NCI-H1105 treated with DMSO at 0.1 percent for 48 hours (cell line): ENCODE measurements around the gene LHFPL2.

Experiments
- DNase-seq: peaks from one replicate; lab custom pipeline; 2025; lab: John Stamatoyannopoulos, UW

The LHFPL2 gene

DNA sequence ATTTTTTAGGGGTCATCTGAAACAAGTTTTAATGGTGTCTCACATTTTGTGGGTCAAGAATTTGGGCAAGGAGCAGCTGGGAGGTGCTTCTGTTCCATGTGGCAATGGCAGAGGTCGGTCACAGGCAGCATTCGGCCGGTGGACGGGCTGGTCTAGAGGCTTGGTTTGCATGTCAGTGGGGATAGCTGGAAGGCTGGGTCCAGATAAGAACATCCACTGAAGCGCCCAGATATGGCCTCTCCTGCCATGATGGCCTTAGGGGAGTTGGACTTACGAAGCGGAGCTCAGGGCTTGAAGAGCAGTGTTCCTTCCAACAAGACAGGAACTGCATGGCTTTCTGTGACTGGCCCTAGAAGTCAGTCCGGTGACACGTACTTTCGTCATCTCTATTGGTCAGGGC lies 30.3 kb downstream of the LHFPL2 start:
- no peak for DNase-seq

- no peak for DNase-seq
Measured at GRCh38 chr5:78615697-78616096, 32.9 kb downstream of the LHFPL2 start.

DNA sequence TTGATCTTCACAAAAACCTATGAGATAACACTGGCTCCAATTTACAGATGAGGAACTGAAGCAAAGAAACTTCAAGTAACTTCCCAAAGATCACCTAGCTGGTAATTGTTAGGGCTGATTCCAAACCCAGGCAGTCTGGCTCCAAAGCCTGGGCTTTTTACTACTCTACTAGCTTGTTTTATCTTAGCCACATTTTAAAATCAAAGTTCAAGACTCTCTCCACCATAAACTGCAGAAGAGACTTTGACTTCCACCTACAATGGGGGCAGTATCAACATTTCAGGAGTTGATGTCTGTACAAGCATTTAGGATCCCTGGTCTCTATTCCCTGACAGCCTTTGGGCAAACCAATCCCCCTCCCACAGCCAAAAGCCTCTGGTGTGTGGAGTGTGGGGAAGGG lies 33.8 kb downstream of the LHFPL2 start:
- no peak for DNase-seq

- DNase-seq = no peak
Measured at GRCh38 chr5:78613756-78614155, 34.8 kb downstream of the LHFPL2 start.

- DNase-seq = no peak
Measured at GRCh38 chr5:78613151-78613533, 35.4 kb downstream of the LHFPL2 start.

GRCh38 chr5:78612227-78613150 lies 36.1 kb downstream of the LHFPL2 start:
- no peak for DNase-seq

GRCh38 chr5:78611126-78611605 lies 37.4 kb downstream of the LHFPL2 start:
- no peak for DNase-seq

DNA sequence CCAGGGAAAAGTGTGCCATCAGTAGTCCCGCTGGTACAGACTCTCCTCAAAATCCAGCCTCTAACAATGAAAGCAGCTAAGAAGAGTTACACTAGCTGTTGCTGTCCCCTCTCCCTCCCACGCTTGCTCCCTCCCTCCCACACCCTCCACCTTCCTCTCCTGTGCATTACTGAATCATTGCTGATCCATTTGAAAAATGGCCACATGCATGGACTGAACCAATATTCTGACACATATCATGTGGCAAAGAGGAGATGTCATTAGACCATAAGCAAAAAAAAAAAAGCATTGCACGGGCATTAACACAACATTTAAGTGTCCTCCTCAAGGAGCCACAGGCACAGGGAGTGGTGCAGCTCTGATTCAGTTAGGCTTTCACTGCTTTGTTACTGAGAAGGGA lies 37.9 kb downstream of the LHFPL2 start:
- DNase-seq = no peak

DNA sequence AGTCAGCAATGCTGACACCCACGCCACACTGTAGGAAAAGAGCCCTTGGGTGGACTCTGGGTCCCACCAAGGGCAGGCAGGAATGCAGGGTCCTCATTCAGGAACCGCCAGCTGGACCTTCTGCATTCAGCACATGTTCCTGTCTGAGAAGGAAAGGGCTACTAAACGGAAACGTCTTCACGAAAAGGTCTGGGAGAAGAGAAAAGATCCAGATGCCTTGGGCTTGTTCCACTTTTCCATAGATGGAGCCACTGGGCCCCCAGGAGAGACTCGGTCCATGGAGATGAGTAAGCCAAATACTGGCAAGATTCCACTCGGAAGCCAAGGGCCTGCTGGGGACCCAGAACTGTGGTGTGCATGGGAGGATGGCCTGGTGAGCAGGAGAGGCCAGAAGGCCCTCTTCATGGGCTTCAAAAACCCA lies 38.4 kb downstream of the LHFPL2 start:
- DNase-seq = no peak

DNA sequence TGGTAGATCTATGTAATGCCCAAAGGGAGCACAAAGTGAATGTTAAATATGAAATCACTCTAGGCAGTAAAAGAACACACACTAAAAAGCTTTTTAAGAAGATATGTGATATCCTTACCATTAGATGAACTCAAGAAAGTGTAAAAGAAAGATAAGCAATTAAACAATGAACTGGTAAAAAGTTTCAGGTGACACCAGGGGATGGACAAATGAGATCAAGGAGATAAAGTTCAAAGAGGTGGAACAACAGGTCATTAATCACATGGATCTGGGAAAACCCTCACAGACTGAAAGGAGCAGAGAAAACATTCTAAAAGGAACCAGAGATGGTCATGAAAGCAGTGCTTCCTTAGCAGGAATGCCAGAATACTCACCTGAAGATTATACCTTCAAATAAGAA lies 40.7 kb downstream of the LHFPL2 start:
- DNase-seq = no peak

- peak; percentile 12 for DNase-seq
Measured at GRCh38 chr5:78606241-78606640, 42.3 kb downstream of the LHFPL2 start.

DNA sequence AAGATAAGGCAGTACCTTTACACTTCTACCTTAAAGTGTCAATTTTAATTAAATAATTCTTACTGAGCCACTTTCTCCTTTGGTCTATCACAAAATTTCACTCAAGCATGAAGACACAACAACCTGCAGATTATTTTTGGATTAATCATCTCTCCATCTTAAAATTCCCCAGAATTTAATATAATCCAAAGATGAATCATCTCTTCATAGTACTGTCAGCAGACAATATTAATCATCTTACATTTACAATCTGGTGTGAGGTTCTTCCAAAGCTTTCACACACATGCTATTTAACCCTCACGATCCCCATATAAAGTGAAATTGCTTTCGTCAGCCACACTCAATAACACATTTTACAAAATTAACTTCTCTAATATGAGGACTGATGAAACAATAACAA lies 43.0 kb downstream of the LHFPL2 start:
- no peak for DNase-seq

GRCh38 chr5:78604689-78605285 lies 43.8 kb downstream of the LHFPL2 start:
- no peak for DNase-seq

GRCh38 chr5:78603636-78604175 lies 44.9 kb downstream of the LHFPL2 start:
- DNase-seq = no peak

DNA sequence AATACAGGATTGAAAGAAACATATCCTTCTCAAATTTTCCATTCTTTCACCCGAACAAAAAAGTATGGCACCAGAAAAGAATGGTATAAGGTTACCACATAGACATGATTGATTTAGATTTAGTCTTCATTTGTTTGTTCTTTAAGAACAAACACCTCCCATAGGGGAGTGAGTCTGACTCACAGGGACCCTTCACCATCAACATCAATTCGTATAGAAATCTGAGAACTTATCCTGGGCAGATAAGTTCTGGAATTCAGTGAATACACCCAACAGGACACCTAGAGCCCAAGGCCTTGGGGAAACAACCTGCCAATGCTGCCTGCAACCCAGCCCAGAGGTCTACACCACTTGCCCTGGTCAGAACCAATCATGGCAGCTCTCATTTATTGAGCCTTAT lies 46.2 kb downstream of the LHFPL2 start:
- no peak for DNase-seq

DNA sequence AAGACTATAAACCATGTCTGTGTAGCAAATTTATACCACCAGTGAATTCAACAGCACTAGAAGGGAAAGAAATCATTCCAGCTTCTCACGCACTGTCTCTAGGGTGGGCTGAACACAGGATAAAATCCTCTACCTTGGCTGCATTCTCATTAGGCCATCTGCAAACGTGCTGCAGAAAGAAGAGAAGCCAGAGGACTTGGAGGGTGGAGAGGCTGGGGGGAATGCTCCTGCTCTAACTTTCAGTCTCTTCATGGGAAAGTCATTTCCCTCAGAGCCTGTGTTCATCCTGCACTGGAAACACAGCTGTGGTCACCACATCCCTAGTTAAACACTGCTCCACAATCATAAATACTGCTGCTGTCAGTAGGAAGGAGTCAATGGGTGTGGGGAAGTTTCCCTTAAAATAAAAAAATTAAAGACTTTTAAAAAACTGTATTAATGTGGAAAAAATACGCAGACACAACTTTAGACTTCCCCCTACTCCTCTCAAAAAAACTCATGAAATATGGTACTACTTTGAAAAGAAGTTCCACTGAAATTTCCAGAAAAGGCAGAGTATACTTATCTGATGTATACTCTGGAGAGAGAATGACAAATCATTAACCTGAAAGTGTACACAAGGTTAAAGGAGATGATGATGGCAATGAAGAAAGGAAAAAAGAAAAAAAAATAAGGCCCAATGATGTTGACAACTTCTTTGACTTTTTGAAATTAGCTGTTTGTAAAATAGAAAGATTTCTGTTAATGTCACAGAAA lies 46.8 kb downstream of the LHFPL2 start:
- DNase-seq = no peak

DNA sequence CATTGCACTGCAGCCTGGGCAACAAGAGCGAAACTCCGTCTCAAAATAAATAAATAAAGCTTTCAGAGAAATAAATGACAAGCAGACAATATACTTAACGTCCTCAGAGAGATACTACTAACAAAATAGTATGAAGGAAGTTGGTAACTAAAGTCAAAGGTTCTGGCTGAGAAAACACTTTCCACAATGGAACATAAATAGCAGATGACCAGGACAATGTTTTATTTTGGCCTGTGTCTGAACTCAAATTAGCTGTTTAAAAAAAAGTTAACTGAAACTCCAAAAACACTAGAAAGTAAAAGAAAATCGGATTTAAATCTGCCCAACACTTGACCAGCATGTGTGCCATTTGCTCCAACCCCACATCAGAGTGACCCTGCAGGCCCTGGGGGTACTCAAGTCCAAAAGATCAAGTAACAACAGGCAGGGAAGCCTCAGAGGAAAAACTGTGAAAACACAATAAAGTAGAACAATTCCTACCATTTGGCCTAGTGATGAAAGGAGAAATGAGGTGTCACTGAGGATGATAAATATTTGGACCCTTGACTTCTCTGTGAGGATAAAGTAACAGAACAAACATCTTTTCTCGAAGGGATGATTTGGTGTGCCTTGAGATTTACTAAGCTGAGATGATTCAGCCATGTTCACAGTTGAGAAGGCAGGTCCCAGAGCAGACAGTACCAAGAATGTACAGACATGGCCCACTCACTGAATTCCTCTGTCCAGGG lies 47.7 kb downstream of the LHFPL2 start:
- DNase-seq = no peak

GRCh38 chr5:78598973-78599372 lies 49.6 kb downstream of the LHFPL2 start:
- DNase-seq = no peak

DNA sequence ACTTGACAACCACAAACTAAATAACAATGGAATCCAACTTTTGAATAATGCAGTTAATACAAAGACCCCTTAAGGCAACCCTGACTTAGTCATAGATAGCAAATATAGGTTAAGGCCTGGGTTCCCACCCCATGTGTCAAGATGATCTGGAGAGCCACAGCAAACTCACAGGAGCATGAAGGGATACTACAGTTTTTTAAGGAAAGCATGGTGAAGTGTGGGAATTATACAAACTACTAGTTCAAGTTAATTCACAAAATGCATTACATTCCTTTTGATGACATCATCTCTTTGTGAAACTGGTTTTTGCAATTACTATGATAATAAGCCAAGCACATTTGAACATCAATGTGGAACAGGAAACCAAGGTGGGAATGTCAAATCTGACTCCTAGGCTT lies 50.6 kb downstream of the LHFPL2 start:
- DNase-seq = no peak

DNA sequence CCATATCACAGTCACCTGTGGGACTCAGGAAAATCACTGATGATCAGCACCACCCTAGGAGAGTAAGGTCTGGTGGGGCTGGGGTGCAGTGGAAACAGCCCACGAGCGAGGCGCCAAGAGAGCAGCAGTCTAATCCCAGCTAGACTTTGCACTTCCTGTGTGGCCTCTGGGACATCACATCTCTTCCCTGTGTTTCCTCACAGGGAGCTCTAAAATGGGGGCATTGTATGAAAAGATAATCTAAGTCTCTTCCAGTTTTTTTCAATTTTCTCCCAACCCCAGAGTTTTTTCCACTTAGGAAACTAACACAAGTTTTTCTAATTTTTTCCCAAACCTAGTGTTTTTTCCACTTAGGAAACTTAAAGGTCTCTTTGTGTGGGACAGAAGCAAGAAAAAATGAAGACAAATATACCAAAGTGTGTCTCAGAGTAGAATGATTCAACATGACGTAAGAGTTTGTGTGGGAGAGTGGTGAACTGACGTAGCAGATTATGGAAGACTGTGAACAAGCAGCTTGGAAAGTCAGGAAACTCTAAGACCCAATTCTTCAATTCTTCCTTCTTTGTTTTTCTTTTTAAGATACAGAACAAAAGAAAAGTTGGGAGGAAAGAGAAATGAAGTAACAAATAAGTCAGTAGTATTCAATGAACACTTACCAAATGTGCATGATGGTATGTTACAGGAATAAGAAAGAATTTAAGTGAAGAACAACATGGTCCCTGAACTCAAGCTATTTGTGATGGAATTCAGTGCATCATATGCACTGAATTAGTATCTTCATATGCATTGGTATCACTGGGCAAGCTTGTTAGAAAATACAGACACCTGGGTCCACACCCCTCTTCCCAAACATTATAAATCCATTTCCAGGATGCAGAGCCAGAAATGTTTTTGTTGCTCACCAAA lies 51.3 kb downstream of the LHFPL2 start:
- no peak for DNase-seq

GRCh38 chr5:78595458-78595921 lies 53.1 kb downstream of the LHFPL2 start:
- DNase-seq = no peak
